ENCODE measurements around the gene IMPG1. TPM values are rescaled to one million over a fixed set of nuclear protein-coding genes. Genes with fewer than 3 reads are reported as not detected.

IMPG1 gene
- total and polyA plus RNA-seq, 2 of the 8 experiments (the other 6 are each of a cell fraction or from before 2014, with no cell fraction given) = 0.02 TPM; not detected in 1

DNA sequence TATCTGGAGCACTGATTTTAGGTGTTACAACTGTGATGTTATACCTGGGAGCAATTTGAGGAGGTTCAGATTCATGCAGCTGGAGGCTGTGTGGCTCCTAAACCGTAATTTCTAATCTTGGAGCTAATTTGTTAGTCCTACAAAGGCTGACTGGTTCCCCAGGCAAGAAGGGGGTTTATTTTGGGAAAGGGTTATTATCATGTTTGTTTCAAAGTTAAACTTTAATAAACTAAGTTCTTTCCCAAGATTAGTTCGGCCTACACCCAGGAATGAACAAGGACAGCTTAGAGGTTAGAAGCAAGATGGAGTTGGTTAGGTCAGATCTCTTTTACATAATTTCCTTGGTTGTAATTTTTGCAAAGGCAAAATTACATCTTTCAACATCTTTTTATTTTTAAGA, 187.6 kb downstream of the IMPG1 start (continued):
- TF ChIP-seq, protein P1, sequence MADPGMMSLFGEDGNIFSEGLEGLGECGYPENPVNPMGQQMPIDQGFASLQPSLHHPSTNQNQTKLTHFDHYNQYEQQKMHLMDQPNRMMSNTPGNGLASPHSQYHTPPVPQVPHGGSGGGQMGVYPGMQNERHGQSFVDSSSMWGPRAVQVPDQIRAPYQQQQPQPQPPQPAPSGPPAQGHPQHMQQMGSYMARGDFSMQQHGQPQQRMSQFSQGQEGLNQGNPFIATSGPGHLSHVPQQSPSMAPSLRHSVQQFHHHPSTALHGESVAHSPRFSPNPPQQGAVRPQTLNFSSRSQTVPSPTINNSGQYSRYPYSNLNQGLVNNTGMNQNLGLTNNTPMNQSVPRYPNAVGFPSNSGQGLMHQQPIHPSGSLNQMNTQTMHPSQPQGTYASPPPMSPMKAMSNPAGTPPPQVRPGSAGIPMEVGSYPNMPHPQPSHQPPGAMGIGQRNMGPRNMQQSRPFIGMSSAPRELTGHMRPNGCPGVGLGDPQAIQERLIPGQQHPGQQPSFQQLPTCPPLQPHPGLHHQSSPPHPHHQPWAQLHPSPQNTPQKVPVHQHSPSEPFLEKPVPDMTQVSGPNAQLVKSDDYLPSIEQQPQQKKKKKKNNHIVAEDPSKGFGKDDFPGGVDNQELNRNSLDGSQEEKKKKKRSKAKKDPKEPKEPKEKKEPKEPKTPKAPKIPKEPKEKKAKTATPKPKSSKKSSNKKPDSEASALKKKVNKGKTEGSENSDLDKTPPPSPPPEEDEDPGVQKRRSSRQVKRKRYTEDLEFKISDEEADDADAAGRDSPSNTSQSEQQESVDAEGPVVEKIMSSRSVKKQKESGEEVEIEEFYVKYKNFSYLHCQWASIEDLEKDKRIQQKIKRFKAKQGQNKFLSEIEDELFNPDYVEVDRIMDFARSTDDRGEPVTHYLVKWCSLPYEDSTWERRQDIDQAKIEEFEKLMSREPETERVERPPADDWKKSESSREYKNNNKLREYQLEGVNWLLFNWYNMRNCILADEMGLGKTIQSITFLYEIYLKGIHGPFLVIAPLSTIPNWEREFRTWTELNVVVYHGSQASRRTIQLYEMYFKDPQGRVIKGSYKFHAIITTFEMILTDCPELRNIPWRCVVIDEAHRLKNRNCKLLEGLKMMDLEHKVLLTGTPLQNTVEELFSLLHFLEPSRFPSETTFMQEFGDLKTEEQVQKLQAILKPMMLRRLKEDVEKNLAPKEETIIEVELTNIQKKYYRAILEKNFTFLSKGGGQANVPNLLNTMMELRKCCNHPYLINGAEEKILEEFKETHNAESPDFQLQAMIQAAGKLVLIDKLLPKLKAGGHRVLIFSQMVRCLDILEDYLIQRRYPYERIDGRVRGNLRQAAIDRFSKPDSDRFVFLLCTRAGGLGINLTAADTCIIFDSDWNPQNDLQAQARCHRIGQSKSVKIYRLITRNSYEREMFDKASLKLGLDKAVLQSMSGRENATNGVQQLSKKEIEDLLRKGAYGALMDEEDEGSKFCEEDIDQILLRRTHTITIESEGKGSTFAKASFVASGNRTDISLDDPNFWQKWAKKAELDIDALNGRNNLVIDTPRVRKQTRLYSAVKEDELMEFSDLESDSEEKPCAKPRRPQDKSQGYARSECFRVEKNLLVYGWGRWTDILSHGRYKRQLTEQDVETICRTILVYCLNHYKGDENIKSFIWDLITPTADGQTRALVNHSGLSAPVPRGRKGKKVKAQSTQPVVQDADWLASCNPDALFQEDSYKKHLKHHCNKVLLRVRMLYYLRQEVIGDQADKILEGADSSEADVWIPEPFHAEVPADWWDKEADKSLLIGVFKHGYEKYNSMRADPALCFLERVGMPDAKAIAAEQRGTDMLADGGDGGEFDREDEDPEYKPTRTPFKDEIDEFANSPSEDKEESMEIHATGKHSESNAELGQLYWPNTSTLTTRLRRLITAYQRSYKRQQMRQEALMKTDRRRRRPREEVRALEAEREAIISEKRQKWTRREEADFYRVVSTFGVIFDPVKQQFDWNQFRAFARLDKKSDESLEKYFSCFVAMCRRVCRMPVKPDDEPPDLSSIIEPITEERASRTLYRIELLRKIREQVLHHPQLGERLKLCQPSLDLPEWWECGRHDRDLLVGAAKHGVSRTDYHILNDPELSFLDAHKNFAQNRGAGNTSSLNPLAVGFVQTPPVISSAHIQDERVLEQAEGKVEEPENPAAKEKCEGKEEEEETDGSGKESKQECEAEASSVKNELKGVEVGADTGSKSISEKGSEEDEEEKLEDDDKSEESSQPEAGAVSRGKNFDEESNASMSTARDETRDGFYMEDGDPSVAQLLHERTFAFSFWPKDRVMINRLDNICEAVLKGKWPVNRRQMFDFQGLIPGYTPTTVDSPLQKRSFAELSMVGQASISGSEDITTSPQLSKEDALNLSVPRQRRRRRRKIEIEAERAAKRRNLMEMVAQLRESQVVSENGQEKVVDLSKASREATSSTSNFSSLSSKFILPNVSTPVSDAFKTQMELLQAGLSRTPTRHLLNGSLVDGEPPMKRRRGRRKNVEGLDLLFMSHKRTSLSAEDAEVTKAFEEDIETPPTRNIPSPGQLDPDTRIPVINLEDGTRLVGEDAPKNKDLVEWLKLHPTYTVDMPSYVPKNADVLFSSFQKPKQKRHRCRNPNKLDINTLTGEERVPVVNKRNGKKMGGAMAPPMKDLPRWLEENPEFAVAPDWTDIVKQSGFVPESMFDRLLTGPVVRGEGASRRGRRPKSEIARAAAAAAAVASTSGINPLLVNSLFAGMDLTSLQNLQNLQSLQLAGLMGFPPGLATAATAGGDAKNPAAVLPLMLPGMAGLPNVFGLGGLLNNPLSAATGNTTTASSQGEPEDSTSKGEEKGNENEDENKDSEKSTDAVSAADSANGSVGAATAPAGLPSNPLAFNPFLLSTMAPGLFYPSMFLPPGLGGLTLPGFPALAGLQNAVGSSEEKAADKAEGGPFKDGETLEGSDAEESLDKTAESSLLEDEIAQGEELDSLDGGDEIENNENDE (IDR thresholded peaks at IDR 0.05; ENCODE audit: insufficient replicate concordance, low read length) = no peak
